GM20431 (cell line): Measurements from ENCODE around the gene ME3.
"Not testable (repeated sequence)": the region's sequence is repeated elsewhere in the genome, so short reads cannot be mapped to it uniquely, and the experiment has no call there.

ENCODE experiments used
- in situ Hi-C: fragments of 300-500 bp; cut with MseI, MboI; formaldehyde crosslinking; loops from one replicate; pipeline ENCODE4 v1.15.0; 2020; ENCODE audit warnings: low sequenced_read_pairs; ENCODE audit not compliant: unreplicated experiment

ME3 gene

GRCh38 chr11:86537541-86538222 lies 134.7 kb downstream of the ME3 start:
- in situ Hi-C loops, result no loop called here

- in situ Hi-C loops, result no loop called here
These were observed 136.6 kb downstream of the ME3 start for GRCh38 chr11:86535773-86536172.

GRCh38 chr11:86524620-86525352 lies 147.6 kb downstream of the ME3 start:
- in situ Hi-C loops, result no loop called here

- in situ Hi-C loops, result no loop called here
These were observed 148.4 kb downstream of the ME3 start for GRCh38 chr11:86523738-86524619.

GRCh38 chr11:86522512-86522911 lies 149.9 kb downstream of the ME3 start:
- in situ Hi-C loops, result not testable (repeated sequence)

- in situ Hi-C loops, result no loop called here
These were observed 153.1 kb downstream of the ME3 start for GRCh38 chr11:86519064-86519911.

GRCh38 chr11:86518211-86518610 lies 154.2 kb downstream of the ME3 start:
- in situ Hi-C loops, result no loop called here

GRCh38 chr11:86517557-86517956 lies 154.9 kb downstream of the ME3 start:
- in situ Hi-C loops, result no loop called here

GRCh38 chr11:86515297-86516094 lies 156.9 kb downstream of the ME3 start:
- in situ Hi-C loops, result no loop called here

- in situ Hi-C loops, result no loop called here
These were observed 158.0 kb downstream of the ME3 start for GRCh38 chr11:86514453-86514852.

GRCh38 chr11:86513746-86514373 lies 158.6 kb downstream of the ME3 start:
- in situ Hi-C loops, result no loop called here

- in situ Hi-C loops, result no loop called here
These were observed 159.3 kb downstream of the ME3 start for GRCh38 chr11:86513138-86513537.

- in situ Hi-C loops, result no loop called here
These were observed 161.3 kb downstream of the ME3 start for GRCh38 chr11:86511086-86511551.

- in situ Hi-C loops, result no loop called here
These were observed 161.7 kb downstream of the ME3 start for GRCh38 chr11:86510674-86511073.

- in situ Hi-C loops, result no loop called here
These were observed 162.3 kb downstream of the ME3 start for GRCh38 chr11:86510097-86510496.

GRCh38 chr11:86509588-86509974 lies 162.8 kb downstream of the ME3 start:
- in situ Hi-C loops, result no loop called here

GRCh38 chr11:86508604-86509587 lies 163.5 kb downstream of the ME3 start:
- in situ Hi-C loops, result no loop called here
